ENCODE results near the gene NPY1R. TPM values are rescaled to one million over a fixed set of nuclear protein-coding genes. Genes with fewer than 3 reads are reported as not detected.

Gene NPY1R
- total RNA-seq, 1 donor from 2014 or later: 0.40 TPM

DNA sequence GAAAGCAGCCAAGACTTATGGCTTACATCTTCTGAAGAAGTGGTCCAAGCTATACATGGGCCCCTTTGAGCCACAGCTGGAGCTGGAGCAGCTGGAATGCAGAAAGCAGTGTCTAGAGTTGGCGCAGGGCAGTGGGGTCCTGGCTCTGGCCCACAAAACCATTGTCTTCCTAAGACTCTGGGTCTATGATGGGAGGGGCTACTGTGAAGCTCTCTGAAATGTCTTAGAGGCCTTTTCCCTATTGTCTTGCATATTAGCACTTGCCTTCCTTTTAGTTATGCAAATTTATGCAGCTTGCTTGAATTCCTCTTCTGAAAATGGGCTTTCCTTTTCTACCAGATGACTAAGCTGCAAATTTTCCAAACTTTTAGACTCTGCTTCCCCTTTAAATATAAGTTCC, 15.3 kb downstream of the NPY1R start:
- TF ChIP-seq, protein P1, sequence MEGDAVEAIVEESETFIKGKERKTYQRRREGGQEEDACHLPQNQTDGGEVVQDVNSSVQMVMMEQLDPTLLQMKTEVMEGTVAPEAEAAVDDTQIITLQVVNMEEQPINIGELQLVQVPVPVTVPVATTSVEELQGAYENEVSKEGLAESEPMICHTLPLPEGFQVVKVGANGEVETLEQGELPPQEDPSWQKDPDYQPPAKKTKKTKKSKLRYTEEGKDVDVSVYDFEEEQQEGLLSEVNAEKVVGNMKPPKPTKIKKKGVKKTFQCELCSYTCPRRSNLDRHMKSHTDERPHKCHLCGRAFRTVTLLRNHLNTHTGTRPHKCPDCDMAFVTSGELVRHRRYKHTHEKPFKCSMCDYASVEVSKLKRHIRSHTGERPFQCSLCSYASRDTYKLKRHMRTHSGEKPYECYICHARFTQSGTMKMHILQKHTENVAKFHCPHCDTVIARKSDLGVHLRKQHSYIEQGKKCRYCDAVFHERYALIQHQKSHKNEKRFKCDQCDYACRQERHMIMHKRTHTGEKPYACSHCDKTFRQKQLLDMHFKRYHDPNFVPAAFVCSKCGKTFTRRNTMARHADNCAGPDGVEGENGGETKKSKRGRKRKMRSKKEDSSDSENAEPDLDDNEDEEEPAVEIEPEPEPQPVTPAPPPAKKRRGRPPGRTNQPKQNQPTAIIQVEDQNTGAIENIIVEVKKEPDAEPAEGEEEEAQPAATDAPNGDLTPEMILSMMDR (conservative IDR thresholded peaks at IDR 0.05; ENCODE audit: low read depth, low read length): no peak
- no peak for DNase-seq (ENCODE audit: low read depth)
- no peak overlapping the region for H3K4me3 ChIP-seq (ENCODE audit: low read depth, low read length)

DNA sequence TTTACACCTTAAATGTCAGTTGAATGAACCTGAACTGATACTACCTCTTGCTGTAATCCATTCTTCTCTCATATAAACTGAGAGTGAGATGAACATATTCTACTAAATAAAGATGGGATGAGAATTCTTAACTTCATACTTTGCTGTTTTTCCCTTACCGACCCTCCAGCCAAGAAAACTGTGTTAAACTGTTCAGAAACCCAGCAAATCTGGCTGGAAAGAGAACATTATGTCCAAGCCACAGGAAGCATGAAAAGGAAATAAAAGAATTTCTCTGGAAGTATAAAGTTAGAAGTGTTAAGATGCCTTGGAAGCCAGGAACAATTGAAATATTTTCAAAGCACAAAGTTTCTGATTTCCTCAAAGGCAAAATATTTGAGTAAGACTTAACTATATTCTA, 22.9 kb downstream of the NPY1R start:
- TF ChIP-seq, protein P1 (conservative IDR thresholded peaks at IDR 0.05; ENCODE audit: low read depth, low read length): no peak
- H3K4me3 ChIP-seq (ENCODE audit: low read depth, low read length): no peak overlapping the region
- no peak for DNase-seq (ENCODE audit: low read depth)

DNA sequence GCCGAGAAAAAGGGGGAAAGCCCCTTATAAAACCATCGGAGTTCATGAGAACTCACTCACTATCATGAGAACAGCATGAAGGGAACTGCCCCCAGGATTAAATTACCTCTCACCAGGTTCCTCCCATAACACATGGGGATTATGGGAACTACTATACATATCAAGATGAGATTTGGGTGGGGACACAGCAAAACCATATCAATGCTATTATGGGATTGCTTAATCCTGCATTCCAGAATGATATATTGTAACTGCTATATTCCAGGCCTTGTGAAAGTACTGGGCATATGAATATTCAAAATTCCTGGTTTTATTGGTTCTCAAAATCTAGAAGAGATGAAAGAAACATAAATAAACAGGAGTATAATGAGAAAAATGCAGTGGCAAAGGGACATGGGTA, 29.3 kb downstream of the NPY1R start:
- H3K4me3 ChIP-seq (ENCODE audit: low read depth, low read length): no peak overlapping the region
- no peak for DNase-seq (ENCODE audit: low read depth)
- TF ChIP-seq, protein P1 (conservative IDR thresholded peaks at IDR 0.05; ENCODE audit: low read depth, low read length): no peak

DNA sequence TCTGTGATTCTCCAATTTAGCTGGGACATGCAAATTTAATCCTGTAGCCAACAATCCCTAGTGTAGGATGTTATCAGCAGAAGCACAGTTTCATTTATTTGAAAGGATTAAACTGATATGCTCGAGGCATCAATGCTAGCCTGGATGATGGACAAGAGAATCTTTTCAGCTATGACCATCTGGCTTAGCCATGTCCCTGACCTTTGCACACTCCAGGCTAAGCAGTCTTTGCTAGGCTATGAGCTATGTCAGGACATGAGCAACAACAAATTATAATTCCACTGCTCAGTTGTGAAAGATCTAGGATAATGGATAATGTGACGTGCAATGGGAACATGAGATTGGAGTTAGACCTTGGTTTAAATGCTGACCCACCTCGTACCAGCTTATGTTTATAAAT, 32.0 kb downstream of the NPY1R start:
- TF ChIP-seq, protein P1 (conservative IDR thresholded peaks at IDR 0.05; ENCODE audit: low read depth, low read length): no peak
- no peak for DNase-seq (ENCODE audit: low read depth)

DNA sequence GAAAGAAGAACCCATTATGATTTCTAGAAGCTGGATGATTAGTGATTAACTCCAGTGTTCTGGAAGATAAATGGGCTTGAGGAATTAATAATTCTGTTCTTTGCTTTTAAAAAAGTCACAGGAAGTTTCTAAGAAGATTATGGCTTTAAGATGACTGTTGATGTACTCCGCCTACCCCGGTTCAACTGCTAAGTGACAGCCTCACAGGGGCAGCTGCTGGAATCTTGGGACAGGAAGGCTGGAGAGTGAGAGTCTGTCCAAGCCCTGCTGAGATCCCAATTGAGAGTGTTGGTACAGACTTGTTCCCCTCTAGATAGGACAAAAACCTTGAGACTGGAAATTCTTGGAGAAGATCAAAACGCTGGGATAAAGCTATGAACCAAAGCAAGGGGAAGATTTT, 37.3 kb downstream of the NPY1R start:
- no peak overlapping the region for H3K4me3 ChIP-seq (ENCODE audit: low read depth, low read length)
- DNase-seq (ENCODE audit: low read depth): no peak
- TF ChIP-seq, protein P1 (conservative IDR thresholded peaks at IDR 0.05; ENCODE audit: low read depth, low read length): no peak

More for the DNA sequence above, 32.0 kb downstream of the NPY1R start:
- no peak overlapping the region for H3K4me3 ChIP-seq (ENCODE audit: low read depth, low read length)

DNA sequence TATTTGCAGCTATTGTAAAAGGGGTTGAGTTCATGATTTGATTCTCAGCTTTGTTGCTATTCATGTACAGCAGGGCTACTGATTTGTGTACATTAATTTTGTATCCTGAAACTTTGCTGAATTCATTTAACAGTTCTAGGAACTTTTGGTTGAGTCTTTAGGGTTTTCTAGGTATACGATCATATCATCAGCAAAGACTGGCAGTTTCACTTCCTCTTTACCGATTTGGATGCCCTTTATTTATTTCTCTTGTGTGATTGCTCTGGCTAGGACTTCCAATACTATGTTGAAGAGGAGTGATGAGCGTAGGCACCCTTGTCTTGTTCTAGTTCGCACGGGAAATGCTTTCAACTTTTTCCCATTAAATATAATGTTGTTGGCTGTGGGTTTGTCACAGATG, 48.1 kb downstream of the NPY1R start:
- no peak for DNase-seq (ENCODE audit: low read depth)
- no peak overlapping the region for H3K4me3 ChIP-seq (ENCODE audit: low read depth, low read length)
- TF ChIP-seq, protein P1 (conservative IDR thresholded peaks at IDR 0.05; ENCODE audit: low read depth, low read length): no peak

DNA sequence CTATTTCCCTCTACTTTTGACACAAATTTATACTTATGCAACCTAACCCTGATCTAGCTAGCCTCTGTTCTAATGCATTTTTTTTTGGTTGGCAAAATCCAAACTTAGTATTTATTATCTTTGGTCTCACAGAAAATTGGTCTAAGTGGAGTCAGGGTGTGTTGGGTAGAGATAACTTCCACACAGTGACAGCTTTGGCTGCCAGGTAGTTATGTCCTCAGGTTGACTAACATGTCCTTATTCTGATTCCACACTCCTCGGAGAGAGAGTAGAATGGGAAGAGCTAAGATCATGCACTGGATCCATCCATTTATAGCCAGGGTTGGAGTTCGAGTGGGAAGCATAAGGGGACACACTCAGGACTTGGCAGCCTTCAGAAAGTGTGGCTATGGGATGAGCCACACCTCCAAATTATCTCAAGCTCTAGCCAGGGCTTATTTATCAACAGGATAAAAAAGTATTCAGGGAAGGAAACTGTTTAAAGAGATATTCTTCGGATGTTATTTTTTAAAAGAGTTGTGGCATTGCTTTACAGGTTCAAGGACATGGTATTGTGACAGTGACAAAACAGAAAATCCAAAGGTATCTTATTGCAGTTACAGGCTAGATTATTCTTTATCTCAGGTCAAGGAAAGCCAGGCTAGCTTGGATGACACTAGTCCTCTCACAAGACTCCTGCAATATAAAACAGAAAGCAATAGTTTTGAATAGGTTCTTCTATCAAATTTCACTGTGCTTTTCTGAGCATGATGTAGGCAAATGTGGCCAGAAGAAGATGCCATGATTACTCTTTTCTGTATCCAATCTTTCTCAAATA, 51.5 kb downstream of the NPY1R start:
- no peak for DNase-seq (ENCODE audit: low read depth)
- TF ChIP-seq, protein P1 (conservative IDR thresholded peaks at IDR 0.05; ENCODE audit: low read depth, low read length): no peak
- no peak overlapping the region for H3K4me3 ChIP-seq (ENCODE audit: low read depth, low read length)

All from epithelial cell of proximal tubule (primary cell).